ENCODE data around the gene PRND. TPM values are rescaled to one million over a fixed set of nuclear protein-coding genes. Genes with fewer than 3 reads are reported as not detected.
A peak's percentile ranks its signal among the peaks of the same experiment; 100 is the strongest.

The PRND gene
- polyA plus RNA-seq, 1 donor (not counting 4 experiments of a cell fraction or from before 2014, with no cell fraction given), result not detected

DNA sequence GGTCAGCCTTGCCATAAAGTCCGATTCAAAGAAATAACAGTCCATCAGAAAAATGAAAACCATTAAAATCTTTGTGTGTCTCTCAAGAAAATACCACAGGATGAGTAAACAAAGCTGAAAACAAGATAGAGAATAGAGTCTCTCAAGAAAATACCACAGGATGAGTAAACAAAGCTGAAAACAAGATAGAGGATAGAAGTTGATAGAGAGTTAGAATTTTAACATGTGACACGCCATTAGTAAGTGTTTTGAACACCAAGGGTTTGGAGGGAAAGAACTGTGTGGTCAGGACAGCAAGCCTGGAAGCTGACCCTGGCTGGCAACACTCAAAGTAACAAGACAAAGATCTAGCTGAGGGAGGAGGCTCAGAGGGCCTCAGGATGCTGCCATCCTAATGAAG is 43.9 kb upstream of the PRND start:
- H3K4me1 ChIP-seq (ENCODE audit: control insufficient read depth, extremely low read depth, insufficient read depth, low read length), result peaks cover 12% of the 10 kb centered on the region
- DNase-seq (ENCODE audit: low read depth, low spot score), result no peak
- no peaks in the 10 kb centered on the region for H3K27me3 ChIP-seq (ENCODE audit: control insufficient read depth, extremely low read depth, insufficient read depth, low read length)
- H2AFZ ChIP-seq (ENCODE audit: control insufficient read depth, low read length), result peak overlapping the region; percentile 33
- no peak for FAIRE-seq
- TF ChIP-seq EZH2 (IDR thresholded peaks at IDR 0.05; ENCODE audit: low read length), result no peak
- no peak for TF ChIP-seq CTCF (optimal IDR thresholded peaks at IDR 0.05 in 1 of 3, IDR thresholded peaks at IDR 0.05 in 1 of 3, conservative IDR thresholded peaks at IDR 0.05 in 1 of 3; ENCODE audit: extremely low read depth in 1 of 3, insufficient read depth in 2 of 3, low read length in 3 of 3)
- dilution Hi-C loops (cut with MboI; ENCODE audit: extremely low pct_ligation_motif_present, low sequenced_read_pairs), result no loop called here
- H4K20me1 ChIP-seq (ENCODE audit: control insufficient read depth, extremely low read depth, insufficient read depth, low read length), result no peaks in the 10 kb centered on the region
- H3K4me3 ChIP-seq (ENCODE audit: control insufficient read depth in 2 of 3, extremely low read depth in 1 of 3, insufficient read depth in 2 of 3, low read depth in 1 of 3, low read length in 3 of 3), result no peak overlapping the region
- H3K27ac ChIP-seq (ENCODE audit: control insufficient read depth, insufficient read depth, low read length), result no peak overlapping the region
- H3K9me3 ChIP-seq (ENCODE audit: control insufficient read depth, low read depth, low read length), result no peaks in the 10 kb centered on the region
- H3K79me2 ChIP-seq (ENCODE audit: control insufficient read depth, insufficient read depth, low read length), result no peaks in the 10 kb centered on the region
- no peak overlapping the region for H3K4me2 ChIP-seq (ENCODE audit: control insufficient read depth, extremely low read depth, insufficient read depth, low read depth, low read length)
- H3K9ac ChIP-seq (ENCODE audit: control insufficient read depth, extremely low read depth, insufficient read depth, low read length), result no peak overlapping the region
- H3K9me1 ChIP-seq (ENCODE audit: control insufficient read depth, extremely low read depth, insufficient read depth, low read length), result no peaks in the 10 kb centered on the region
- no peaks in the 10 kb centered on the region for H3K36me3 ChIP-seq (ENCODE audit: control insufficient read depth in 2 of 2, extremely low read depth in 1 of 2, insufficient read depth in 2 of 2, low read length in 2 of 2)

DNA sequence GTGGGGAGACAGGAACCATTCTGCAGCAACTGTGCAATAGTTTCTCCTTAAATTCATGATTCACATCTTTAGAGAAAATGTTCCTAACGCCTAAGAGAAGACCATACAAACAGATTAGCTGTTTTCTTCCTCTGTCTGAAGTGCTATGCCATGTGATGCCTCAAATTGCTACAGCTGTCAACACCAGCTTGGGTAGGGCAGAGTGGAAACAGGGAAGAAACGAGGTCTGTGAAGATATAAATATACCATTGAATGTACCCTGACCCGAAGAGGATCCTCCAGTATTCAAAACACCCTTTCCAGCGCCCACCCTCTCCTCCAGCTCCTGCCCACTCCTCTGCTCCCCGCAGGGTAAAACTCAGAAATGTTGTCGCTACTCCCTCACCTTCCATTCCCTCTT is 40.3 kb upstream of the PRND start:
- no peak for FAIRE-seq
- H3K27ac ChIP-seq (ENCODE audit: control insufficient read depth, insufficient read depth, low read length), result peak overlapping the region; percentile 16
- H3K9me3 ChIP-seq (ENCODE audit: control insufficient read depth, low read depth, low read length), result no peaks in the 10 kb centered on the region
- H3K9ac ChIP-seq (ENCODE audit: control insufficient read depth, extremely low read depth, insufficient read depth, low read length), result peak overlapping the region; percentile 10
- no peaks in the 10 kb centered on the region for H3K36me3 ChIP-seq (ENCODE audit: control insufficient read depth in 2 of 2, extremely low read depth in 1 of 2, insufficient read depth in 2 of 2, low read length in 2 of 2)
- H3K79me2 ChIP-seq (ENCODE audit: control insufficient read depth, insufficient read depth, low read length), result peaks cover under 1% of the 10 kb centered on the region
- no peak overlapping the region for H3K4me2 ChIP-seq (ENCODE audit: control insufficient read depth, extremely low read depth, insufficient read depth, low read depth, low read length)
- no peaks in the 10 kb centered on the region for H4K20me1 ChIP-seq (ENCODE audit: control insufficient read depth, extremely low read depth, insufficient read depth, low read length)
- dilution Hi-C loops (cut with MboI; ENCODE audit: extremely low pct_ligation_motif_present, low sequenced_read_pairs), result no loop called here
- no peaks in the 10 kb centered on the region for H3K27me3 ChIP-seq (ENCODE audit: control insufficient read depth, extremely low read depth, insufficient read depth, low read length)
- H3K9me1 ChIP-seq (ENCODE audit: control insufficient read depth, extremely low read depth, insufficient read depth, low read length), result no peaks in the 10 kb centered on the region
- H2AFZ ChIP-seq (ENCODE audit: control insufficient read depth, low read length), result no peak overlapping the region
- H3K4me3 ChIP-seq (ENCODE audit: control insufficient read depth in 2 of 3, extremely low read depth in 1 of 3, insufficient read depth in 2 of 3, low read depth in 1 of 3, low read length in 3 of 3), result no peak overlapping the region
- H3K4me1 ChIP-seq (ENCODE audit: control insufficient read depth, extremely low read depth, insufficient read depth, low read length), result peaks cover 31% of the 10 kb centered on the region
- TF ChIP-seq EZH2 (IDR thresholded peaks at IDR 0.05; ENCODE audit: low read length) (no peak), CTCF (optimal IDR thresholded peaks at IDR 0.05 in 1 of 3, IDR thresholded peaks at IDR 0.05 in 1 of 3, conservative IDR thresholded peaks at IDR 0.05 in 1 of 3; ENCODE audit: extremely low read depth in 1 of 3, insufficient read depth in 2 of 3, low read length in 3 of 3) (no peak)
- no peak for DNase-seq (ENCODE audit: low read depth, low spot score)
